Activated naive CD8-positive, alpha-beta T cell treated with anti-CD3 and anti-CD28 coated beads for 36 hours (primary cell): ENCODE data around the gene IFNL3. TPM values are rescaled to one million over a fixed set of nuclear protein-coding genes. Genes with fewer than 3 reads are reported as not detected.
"Not testable (repeated sequence)": the region's sequence is repeated elsewhere in the genome, so short reads cannot be mapped to it uniquely, and the experiment has no call there.

Experiments
- DNase-seq: peaks from one replicate; pipeline ENCODE4 v3.0.0; 2021
- H3K27ac Mint-ChIP-seq: one replicate; pipeline ENCODE4 v1.8.0; 2022; ENCODE audit warnings: mild to moderate bottlenecking, moderate library complexity, mixed read lengths
- H3K27me3 Mint-ChIP-seq: one replicate; pipeline ENCODE4 v1.8.0; 2022; ENCODE audit warnings: mild to moderate bottlenecking, mixed read lengths
- H3K36me3 Mint-ChIP-seq: one replicate; pipeline ENCODE4 v1.8.0; 2021; ENCODE audit warnings: mild to moderate bottlenecking, mixed read lengths
- H3K4me1 Mint-ChIP-seq: one replicate; pipeline ENCODE4 v1.8.0; 2021; ENCODE audit warnings: mixed read lengths
- H3K4me3 Mint-ChIP-seq: one replicate; pipeline ENCODE4 v1.8.0; 2022; ENCODE audit warnings: mild to moderate bottlenecking, moderate library complexity, mixed read lengths
- H3K9me3 Mint-ChIP-seq: one replicate; pipeline ENCODE4 v1.8.0; 2022; ENCODE audit warnings: mixed read lengths
- total RNA-seq, 2 experiments: library from RNA; stranded (reverse); gene quantifications; one replicate each; pipeline ENCODE4 v1.2.3, GENCODE V29; 2021

Gene IFNL3
- total RNA-seq, 2 experiments from 2014 or later: not detected

DNA sequence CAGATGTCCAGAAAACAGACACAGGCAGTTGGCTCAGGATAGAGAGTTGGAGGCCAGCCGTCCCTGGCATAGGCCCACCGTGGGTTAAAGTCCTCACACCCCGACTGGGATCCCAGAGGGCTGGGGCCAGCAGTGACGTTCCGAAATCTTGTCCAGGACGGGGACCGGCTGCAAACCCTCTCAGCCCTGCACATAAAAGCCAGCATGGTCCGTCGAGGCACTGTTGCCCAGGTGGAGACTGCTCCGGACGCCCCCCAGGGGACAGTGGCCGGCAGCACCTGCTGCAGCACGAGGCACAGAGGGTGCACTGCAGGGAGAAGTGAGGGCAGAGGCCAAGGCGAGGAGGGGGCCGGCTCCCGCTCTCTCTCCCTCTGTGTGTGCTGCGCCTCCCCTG lies 19.1 kb upstream of the IFNL3 start:
- peaks cover 43% of the 10 kb centered on the region for H3K27me3 Mint-ChIP-seq
- no peak overlapping the region for H3K4me3 Mint-ChIP-seq
- no peak overlapping the region for H3K27ac Mint-ChIP-seq
- H3K4me1 Mint-ChIP-seq: no peaks in the 10 kb centered on the region
- no peaks in the 10 kb centered on the region for H3K9me3 Mint-ChIP-seq
- H3K36me3 Mint-ChIP-seq: no peaks in the 10 kb centered on the region
- no peak for DNase-seq

DNA sequence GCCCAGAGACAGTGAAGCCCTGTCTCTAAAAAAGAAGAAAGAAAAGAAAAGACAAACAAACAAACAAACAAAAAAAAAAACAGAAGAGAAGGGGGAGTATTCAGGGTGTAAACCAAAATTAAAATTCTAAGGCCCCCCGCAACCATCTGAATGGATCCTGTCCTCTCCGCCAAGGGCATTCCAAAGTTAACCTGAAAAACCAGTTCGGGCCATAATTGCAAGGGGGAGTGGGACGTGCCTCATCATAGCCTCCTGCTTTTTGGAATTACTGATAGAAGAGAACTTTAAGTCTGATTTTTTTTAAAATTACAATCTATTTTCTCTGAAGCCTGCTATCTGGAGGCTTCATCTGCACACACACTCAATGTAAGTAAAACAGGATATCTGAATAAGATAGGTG lies 17.7 kb upstream of the IFNL3 start:
- DNase-seq: no peak
- H3K27ac Mint-ChIP-seq: no peak overlapping the region
- H3K4me1 Mint-ChIP-seq: no peaks in the 10 kb centered on the region
- no peaks in the 10 kb centered on the region for H3K36me3 Mint-ChIP-seq
- peaks cover 43% of the 10 kb centered on the region for H3K27me3 Mint-ChIP-seq
- no peak overlapping the region for H3K4me3 Mint-ChIP-seq
- no peaks in the 10 kb centered on the region for H3K9me3 Mint-ChIP-seq

DNA sequence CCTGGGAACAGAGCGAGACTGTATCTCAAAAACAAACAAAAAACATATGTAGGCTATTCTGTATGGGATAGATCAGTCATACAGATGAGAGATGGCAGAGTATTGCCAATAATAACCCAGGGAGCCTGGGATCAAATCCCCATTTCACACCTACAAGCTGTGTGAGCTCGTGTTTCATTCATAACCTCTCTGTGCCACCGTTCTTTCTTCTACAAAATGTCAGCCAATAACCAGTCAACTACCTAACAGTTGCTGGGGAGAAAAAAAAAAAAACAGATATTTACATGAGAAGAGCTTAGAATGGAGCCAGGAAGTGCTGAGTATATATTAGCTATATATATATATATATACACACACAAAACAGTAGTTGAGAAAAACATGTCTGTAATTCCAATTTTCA lies 16.9 kb upstream of the IFNL3 start:
- Mint-ChIP-seq H3K27me3 (peaks cover 43% of the 10 kb centered on the region), H3K4me1 (no peaks in the 10 kb centered on the region), H3K4me3 (no peak overlapping the region), H3K36me3 (no peaks in the 10 kb centered on the region), H3K27ac (no peak overlapping the region), H3K9me3 (no peaks in the 10 kb centered on the region)
- no peak for DNase-seq

DNA sequence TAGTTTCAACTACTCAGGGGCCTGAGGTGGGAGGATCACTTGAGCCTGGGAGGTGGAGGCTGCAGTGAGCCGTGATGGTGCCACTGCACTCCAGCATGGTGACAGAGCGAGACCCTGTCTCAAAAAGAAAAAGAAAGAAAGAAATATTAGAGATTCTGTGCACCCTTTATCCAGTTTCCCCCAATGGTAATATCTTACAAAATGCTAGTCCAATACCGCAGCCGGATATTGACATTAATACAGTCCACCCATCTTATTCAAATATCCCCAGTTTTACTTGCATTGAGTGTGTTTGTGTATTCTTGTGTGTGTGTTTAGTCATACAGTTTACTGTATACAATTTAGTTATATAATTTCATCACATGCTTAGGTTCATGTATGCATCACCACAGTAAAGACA lies 12.4 kb upstream of the IFNL3 start:
- H3K27me3 Mint-ChIP-seq: peaks cover 10% of the 10 kb centered on the region
- no peaks in the 10 kb centered on the region for H3K4me1 Mint-ChIP-seq
- no peaks in the 10 kb centered on the region for H3K9me3 Mint-ChIP-seq
- H3K4me3 Mint-ChIP-seq: no peak overlapping the region
- no peak overlapping the region for H3K27ac Mint-ChIP-seq
- no peaks in the 10 kb centered on the region for H3K36me3 Mint-ChIP-seq
- no peak for DNase-seq

DNA sequence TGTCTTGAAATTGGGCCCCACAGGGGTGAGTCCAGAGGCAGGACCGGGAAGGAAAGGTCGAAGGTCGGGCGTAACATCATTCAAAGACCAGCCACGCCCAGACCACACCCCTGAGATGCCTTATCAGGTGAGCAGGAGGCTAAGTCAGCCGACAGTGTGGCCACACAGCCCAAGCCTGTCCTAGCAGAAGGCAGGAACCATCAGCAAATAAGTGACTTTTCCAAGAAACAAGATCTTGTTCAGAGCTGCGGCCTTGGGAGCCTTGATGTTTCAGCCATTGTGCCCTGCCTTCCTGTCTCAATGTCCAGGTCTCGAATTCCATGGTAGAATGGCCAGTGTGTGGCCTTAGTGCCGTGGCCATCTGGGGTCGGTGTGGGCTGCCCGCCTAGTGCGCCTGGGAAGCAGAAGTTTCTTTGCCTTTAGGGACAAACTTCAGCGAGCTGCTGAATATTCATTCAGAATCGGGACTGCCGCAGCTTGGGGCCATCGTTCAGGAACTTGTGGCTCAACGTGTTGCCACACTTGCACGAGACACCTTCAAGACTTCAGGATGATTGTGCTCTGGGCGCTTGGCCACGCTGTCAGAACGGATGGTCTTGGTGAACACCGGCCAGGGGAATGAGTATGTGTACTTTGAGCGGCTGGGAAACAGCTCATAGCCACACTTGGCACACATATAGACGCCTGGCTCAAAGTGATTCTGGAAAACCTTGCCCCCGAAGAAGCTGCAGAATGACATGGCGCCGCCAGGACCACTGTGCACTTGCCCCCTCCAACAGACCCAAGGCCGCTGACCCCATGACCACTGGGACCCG lies 9.9 kb upstream of the IFNL3 start:
- Mint-ChIP-seq H3K9me3 (no peaks in the 10 kb centered on the region), H3K36me3 (no peaks in the 10 kb centered on the region), H3K27me3 (no peaks in the 10 kb centered on the region), H3K27ac (no peak overlapping the region), H3K4me3 (no peak overlapping the region), H3K4me1 (peaks cover 2% of the 10 kb centered on the region)
- DNase-seq: no peak

- Mint-ChIP-seq H3K4me1 (peaks cover 2% of the 10 kb centered on the region), H3K27ac (no peak overlapping the region), H3K36me3 (no peaks in the 10 kb centered on the region), H3K4me3 (no peak overlapping the region), H3K9me3 (no peaks in the 10 kb centered on the region), H3K27me3 (peaks cover 4% of the 10 kb centered on the region)
- DNase-seq: no peak
Observed at GRCh38 chr19:39253374-39254149, 8.8 kb upstream of the IFNL3 start.

DNA sequence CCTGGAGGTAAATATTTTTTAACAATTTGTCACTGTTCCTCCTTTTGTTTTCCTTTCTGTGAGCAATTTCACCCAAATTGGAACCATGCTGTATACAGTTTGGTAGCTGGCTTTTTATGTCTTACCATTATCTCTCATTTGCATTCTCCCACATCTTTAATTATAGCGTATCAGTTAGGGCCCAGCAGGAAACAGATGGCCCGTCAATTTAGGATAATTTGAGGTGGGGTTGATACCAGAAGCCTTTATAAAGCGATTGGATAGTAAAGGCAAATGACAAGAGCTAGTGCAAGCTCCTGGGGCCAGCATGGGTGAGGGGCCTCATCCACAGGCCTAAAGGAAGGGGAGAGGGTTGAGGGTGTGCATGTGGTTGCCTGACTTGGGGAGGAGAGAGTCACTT lies 7.7 kb upstream of the IFNL3 start:
- Mint-ChIP-seq H3K9me3 (no peaks in the 10 kb centered on the region), H3K36me3 (no peaks in the 10 kb centered on the region), H3K27me3 (peaks cover 4% of the 10 kb centered on the region), H3K4me3 (no peak overlapping the region), H3K4me1 (peaks cover 2% of the 10 kb centered on the region), H3K27ac (no peak overlapping the region)
- DNase-seq: no peak

DNA sequence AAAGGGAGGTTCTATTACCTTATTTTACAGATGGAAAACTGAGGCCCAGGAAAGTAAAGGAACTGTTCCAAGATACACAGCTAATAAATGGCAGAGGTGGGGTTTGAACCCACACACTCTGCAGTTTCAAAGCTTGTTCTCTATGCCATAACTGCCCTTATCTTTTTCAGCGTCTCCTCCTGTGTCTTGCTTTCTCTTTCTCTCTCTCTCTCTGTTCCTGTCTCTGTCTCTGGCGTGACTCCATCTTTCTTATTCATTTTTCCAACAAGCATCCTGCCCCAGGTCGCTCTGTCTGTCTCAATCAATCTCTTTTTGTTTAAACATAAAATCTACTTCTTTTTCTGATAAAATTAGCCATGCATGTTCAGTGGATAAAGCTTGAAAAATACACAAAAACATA lies 7.0 kb upstream of the IFNL3 start:
- Mint-ChIP-seq H3K36me3 (no peaks in the 10 kb centered on the region), H3K4me1 (peaks cover 4% of the 10 kb centered on the region), H3K27me3 (peaks cover 10% of the 10 kb centered on the region), H3K9me3 (no peaks in the 10 kb centered on the region), H3K27ac (no peak overlapping the region), H3K4me3 (no peak overlapping the region)
- no peak for DNase-seq

GRCh38 chr19:39251081-39251480 lies 6.3 kb upstream of the IFNL3 start:
- Mint-ChIP-seq H3K27ac (no peak overlapping the region), H3K4me3 (no peak overlapping the region), H3K4me1 (peaks cover 4% of the 10 kb centered on the region), H3K9me3 (no peaks in the 10 kb centered on the region), H3K36me3 (no peaks in the 10 kb centered on the region), H3K27me3 (peaks cover 11% of the 10 kb centered on the region)
- no peak for DNase-seq

DNA sequence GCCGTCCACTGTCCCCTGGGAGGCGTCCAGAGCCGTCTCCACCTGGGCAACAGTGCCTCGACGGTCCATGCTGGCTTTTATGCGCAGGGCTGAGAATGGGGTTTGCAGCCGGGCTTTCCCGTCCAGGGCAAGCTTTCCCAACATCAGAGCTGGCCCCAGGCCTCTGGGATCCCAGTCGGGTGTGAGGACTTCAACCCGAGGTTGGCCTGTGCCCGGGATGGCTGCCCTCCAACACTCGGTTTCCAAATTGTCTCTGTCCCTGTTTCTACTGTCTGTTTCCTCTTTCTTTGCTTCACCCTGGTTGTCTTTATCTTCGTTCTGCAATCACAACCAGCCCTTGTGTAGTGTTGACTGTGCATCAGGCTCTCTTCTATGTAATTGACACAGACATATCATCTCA lies 4.0 kb upstream of the IFNL3 start, which contains the start of gene IFNL4:
Gene IFNL4 (minus strand): TSS at position 51 of the 400 bp plus-strand sequence.
- H3K36me3 Mint-ChIP-seq: no peaks in the 10 kb centered on the region
- DNase-seq: no peak
- H3K27ac Mint-ChIP-seq: no peak within 1 kb of the TSS
- peaks cover 4% of the 10 kb centered on the region for H3K4me1 Mint-ChIP-seq
- H3K4me3 Mint-ChIP-seq: no peak within 1 kb of the TSS
- no peaks in the 10 kb centered on the region for H3K9me3 Mint-ChIP-seq
- peaks cover 11% of the 10 kb centered on the region for H3K27me3 Mint-ChIP-seq

DNA sequence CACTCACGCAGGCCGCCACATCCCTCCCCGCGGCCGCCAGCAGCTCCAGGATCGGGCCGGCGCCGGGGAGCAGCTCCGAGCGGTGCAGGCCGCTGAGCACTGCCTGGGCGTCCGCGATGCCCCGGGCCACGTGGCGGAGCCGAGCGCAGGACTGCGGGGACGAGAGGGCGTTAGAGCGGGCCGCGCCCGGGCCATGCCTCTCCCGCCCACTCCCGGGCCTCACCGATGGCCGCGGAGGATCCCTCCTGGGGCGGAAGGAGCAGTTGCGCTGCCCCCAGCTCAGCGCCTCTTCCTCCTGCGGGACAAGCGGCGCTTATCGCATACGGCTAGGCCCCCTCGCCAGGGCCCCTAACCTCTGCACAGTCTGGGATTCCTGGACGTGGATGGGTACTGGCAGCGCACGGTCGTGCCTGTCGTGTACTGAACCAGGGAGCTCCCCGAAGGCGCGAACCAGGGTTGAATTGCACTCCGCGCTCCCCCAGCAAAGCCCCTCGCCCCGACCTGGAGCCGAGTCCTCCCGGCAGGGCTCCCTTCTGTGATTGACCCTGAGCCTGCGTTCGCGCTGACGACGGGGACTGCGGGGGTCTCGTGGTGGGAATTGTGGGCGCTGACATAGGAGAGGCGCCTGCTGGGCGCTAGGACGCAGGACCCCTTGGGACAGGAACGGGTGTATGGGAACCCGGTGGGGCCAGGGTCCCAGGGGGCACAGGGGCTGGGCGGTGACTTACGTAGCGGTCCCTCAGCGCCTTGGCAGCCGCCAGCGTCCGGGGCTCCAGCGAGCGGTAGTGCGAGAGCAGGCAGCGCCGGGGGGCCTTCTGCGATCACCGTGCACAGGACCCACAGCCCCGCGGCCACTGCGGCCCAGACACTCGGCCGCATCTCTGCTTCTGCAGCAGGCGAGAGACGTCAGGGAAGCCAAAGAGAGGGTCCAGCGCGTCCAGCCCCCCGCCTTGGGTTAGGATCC lies 3.2 kb upstream of the IFNL3 start:
- peak; percentile 28 for DNase-seq
- no peaks in the 10 kb centered on the region for H3K36me3 Mint-ChIP-seq
- peaks cover 11% of the 10 kb centered on the region for H3K27me3 Mint-ChIP-seq
- H3K27ac Mint-ChIP-seq: no peak overlapping the region
- peaks cover 4% of the 10 kb centered on the region for H3K4me1 Mint-ChIP-seq
- no peaks in the 10 kb centered on the region for H3K9me3 Mint-ChIP-seq
- no peak overlapping the region for H3K4me3 Mint-ChIP-seq

GRCh38 chr19:39246951-39247669 lies 2.3 kb upstream of the IFNL3 start:
- Mint-ChIP-seq H3K27ac (no peak overlapping the region), H3K27me3 (peaks cover 11% of the 10 kb centered on the region)

GRCh38 chr19:39245166-39245565 lies 360 bp upstream of the IFNL3 start:
- not testable (repeated sequence) for H3K4me3 Mint-ChIP-seq, H3K4me1 Mint-ChIP-seq, DNase-seq, H3K27ac Mint-ChIP-seq, H3K36me3 Mint-ChIP-seq, H3K9me3 Mint-ChIP-seq
- peaks cover 11% of the 10 kb centered on the region for H3K27me3 Mint-ChIP-seq

More at GRCh38 chr19:39246951-39247669, 2.3 kb upstream of the IFNL3 start:
- Mint-ChIP-seq H3K36me3 (no peaks in the 10 kb centered on the region), H3K4me1 (peaks cover 4% of the 10 kb centered on the region), H3K9me3 (no peaks in the 10 kb centered on the region), H3K4me3 (peak overlapping the region; percentile 67)
- DNase-seq: peak; percentile 57

DNA sequence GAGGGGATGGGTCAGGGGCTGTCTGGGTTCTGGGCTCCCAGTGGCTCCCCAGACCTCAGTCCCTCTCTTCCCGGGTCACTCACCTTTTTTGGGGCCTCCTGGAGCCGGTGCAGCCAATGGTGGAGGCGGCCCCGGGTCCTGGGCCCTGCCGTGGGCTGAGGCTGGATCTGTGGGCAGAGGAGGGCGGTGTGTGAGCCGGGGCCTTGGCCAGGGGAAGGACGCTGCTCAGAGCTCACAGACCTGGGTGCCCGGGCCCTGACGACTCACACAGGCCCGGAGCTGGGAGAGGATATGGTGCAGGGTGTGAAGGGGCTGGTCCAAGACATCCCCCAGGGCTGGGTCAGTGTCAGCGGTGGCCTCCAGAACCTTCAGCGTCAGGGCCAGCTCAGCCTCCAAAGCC lies 1.1 kb downstream of the IFNL3 start:
- not testable (repeated sequence) for H3K4me3 Mint-ChIP-seq, H3K27me3 Mint-ChIP-seq, H3K9me3 Mint-ChIP-seq, H3K4me1 Mint-ChIP-seq, H3K36me3 Mint-ChIP-seq, H3K27ac Mint-ChIP-seq, DNase-seq
